22Rv1 (cell line): ENCODE data around the gene CHKA.

Experiments
- ZFX ChIP-seq: fragments of 450-650 bp; IDR thresholded peaks from 2 replicates; pipeline ENCODE4 v1.6.1; 2017; ENCODE audit warnings: antibody characterized with exemption, borderline replicate concordance
- TF ChIP-seq, protein P1 (sequence below): fragments of 450-650 bp; IDR thresholded peaks from 2 replicates; pipeline ENCODE4 v1.5.1; 2017; ENCODE audit warnings: mild to moderate bottlenecking

DNA sequence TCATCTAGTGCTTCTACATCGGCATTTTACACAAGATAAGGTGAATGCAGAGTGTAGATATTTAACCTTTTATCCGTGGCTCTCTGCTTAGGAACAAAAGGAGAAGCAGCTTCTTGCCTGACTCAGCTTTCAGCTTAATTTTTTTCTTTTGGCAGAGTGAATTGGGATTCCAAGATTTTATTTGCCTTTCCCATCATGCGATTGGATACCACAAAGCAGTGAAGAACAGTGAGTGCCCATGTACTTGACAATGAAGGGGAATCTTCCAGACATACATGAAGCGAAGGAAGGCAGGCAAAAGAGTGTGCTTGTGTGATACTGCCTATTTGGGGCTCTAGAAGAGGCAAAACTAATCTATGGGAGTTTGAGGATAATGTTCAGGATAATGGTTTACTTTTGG is 17.0 kb upstream of the CHKA start:
- TF ChIP-seq, protein P1, sequence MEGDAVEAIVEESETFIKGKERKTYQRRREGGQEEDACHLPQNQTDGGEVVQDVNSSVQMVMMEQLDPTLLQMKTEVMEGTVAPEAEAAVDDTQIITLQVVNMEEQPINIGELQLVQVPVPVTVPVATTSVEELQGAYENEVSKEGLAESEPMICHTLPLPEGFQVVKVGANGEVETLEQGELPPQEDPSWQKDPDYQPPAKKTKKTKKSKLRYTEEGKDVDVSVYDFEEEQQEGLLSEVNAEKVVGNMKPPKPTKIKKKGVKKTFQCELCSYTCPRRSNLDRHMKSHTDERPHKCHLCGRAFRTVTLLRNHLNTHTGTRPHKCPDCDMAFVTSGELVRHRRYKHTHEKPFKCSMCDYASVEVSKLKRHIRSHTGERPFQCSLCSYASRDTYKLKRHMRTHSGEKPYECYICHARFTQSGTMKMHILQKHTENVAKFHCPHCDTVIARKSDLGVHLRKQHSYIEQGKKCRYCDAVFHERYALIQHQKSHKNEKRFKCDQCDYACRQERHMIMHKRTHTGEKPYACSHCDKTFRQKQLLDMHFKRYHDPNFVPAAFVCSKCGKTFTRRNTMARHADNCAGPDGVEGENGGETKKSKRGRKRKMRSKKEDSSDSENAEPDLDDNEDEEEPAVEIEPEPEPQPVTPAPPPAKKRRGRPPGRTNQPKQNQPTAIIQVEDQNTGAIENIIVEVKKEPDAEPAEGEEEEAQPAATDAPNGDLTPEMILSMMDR: no peak
- TF ChIP-seq ZFX: no peak
